Measurements from ENCODE around the gene MYO1F.
"Not testable (repeated sequence)": the region's sequence is repeated elsewhere in the genome, so short reads cannot be mapped to it uniquely, and the experiment has no call there.

The MYO1F gene

GRCh38 chr19:8518536-8518935 lies 58.7 kb downstream of the MYO1F start:
- TF ChIP-seq CTCF (IDR thresholded peaks at IDR 0.05; ENCODE audit: low read depth, low read length) = no peak
- no peak for DNase-seq (ENCODE audit: low read depth in 2 of 2)
- H3K4me3 ChIP-seq (replicated peaks in 1 of 2; ENCODE audit: low read depth in 2 of 2, low read length in 2 of 2) = no peak overlapping the region

- no peak overlapping the region for H3K4me3 ChIP-seq (replicated peaks in 1 of 2; ENCODE audit: low read depth in 2 of 2, low read length in 2 of 2)
- peak; percentile 84 to 91 for DNase-seq (ENCODE audit: low read depth in 2 of 2)
- TF ChIP-seq CTCF (IDR thresholded peaks at IDR 0.05; ENCODE audit: low read depth, low read length) = no peak
Observed at GRCh38 chr19:8517551-8518442, 59.4 kb downstream of the MYO1F start.

- no peak for DNase-seq (ENCODE audit: low read depth in 2 of 2)
- no peak overlapping the region for H3K4me3 ChIP-seq (replicated peaks in 1 of 2; ENCODE audit: low read depth in 2 of 2, low read length in 2 of 2)
- TF ChIP-seq CTCF (IDR thresholded peaks at IDR 0.05; ENCODE audit: low read depth, low read length) = no peak
Observed at GRCh38 chr19:8515317-8515716, 61.9 kb downstream of the MYO1F start.

- DNase-seq (ENCODE audit: low read depth in 2 of 2) = not testable (repeated sequence)
- H3K4me3 ChIP-seq (replicated peaks in 1 of 2; ENCODE audit: low read depth in 2 of 2, low read length in 2 of 2) = peak overlapping the region; percentile 58 to 75
Observed at GRCh38 chr19:8514505-8515009, 62.7 kb downstream of the MYO1F start.

GRCh38 chr19:8513687-8514504 lies 63.3 kb downstream of the MYO1F start, which contains the start of gene ZNF414:
Gene ZNF414, minus strand, starts transcription at chr19:8514167. Its CDS starts 121 bp downstream, at chr19:8514046.
- TF ChIP-seq CTCF (IDR thresholded peaks at IDR 0.05; ENCODE audit: low read depth, low read length) = no peak
- H3K4me3 ChIP-seq (replicated peaks in 1 of 2; ENCODE audit: low read depth in 2 of 2, low read length in 2 of 2) = peak within 1 kb of the TSS; percentile 58 to 75
- DNase-seq (ENCODE audit: low read depth in 2 of 2) = peak; percentile 97 to 98

GRCh38 chr19:8513036-8513686 lies 64.1 kb downstream of the MYO1F start:
- no peak for DNase-seq (ENCODE audit: low read depth in 2 of 2)
- peak overlapping the region; percentile 58 to 75 for H3K4me3 ChIP-seq (replicated peaks in 1 of 2; ENCODE audit: low read depth in 2 of 2, low read length in 2 of 2)

More at GRCh38 chr19:8513036-8513686, 64.1 kb downstream of the MYO1F start:
- TF ChIP-seq CTCF (IDR thresholded peaks at IDR 0.05; ENCODE audit: low read depth, low read length) = no peak
